Activated naive CD8-positive, alpha-beta T cell treated with anti-CD3 and anti-CD28 coated beads for 36 hours (primary cell): ENCODE data around the gene NCBP2. TPM values are rescaled to one million over a fixed set of nuclear protein-coding genes. Genes with fewer than 3 reads are reported as not detected.
A peak's percentile ranks its signal among the peaks of the same experiment; 100 is the strongest.

Experiments used
- DNase-seq: peaks from one replicate; pipeline ENCODE4 v3.0.0; 2021
- H3K27ac Mint-ChIP-seq: one replicate; pipeline ENCODE4 v1.8.0; 2022; ENCODE audit warnings: mild to moderate bottlenecking, moderate library complexity, mixed read lengths
- H3K27me3 Mint-ChIP-seq: one replicate; pipeline ENCODE4 v1.8.0; 2022; ENCODE audit warnings: mild to moderate bottlenecking, mixed read lengths
- H3K36me3 Mint-ChIP-seq: one replicate; pipeline ENCODE4 v1.8.0; 2021; ENCODE audit warnings: mild to moderate bottlenecking, mixed read lengths
- H3K4me1 Mint-ChIP-seq: one replicate; pipeline ENCODE4 v1.8.0; 2021; ENCODE audit warnings: mixed read lengths
- H3K4me3 Mint-ChIP-seq: one replicate; pipeline ENCODE4 v1.8.0; 2022; ENCODE audit warnings: mild to moderate bottlenecking, moderate library complexity, mixed read lengths
- H3K9me3 Mint-ChIP-seq: one replicate; pipeline ENCODE4 v1.8.0; 2022; ENCODE audit warnings: mixed read lengths
- total RNA-seq, 2 experiments: library from RNA; stranded (reverse); gene quantifications; one replicate each; pipeline ENCODE4 v1.2.3, GENCODE V29; 2021

Gene NCBP2
- total RNA-seq, result 100 to 1,000 TPM; 120 to 121 TPM

DNA sequence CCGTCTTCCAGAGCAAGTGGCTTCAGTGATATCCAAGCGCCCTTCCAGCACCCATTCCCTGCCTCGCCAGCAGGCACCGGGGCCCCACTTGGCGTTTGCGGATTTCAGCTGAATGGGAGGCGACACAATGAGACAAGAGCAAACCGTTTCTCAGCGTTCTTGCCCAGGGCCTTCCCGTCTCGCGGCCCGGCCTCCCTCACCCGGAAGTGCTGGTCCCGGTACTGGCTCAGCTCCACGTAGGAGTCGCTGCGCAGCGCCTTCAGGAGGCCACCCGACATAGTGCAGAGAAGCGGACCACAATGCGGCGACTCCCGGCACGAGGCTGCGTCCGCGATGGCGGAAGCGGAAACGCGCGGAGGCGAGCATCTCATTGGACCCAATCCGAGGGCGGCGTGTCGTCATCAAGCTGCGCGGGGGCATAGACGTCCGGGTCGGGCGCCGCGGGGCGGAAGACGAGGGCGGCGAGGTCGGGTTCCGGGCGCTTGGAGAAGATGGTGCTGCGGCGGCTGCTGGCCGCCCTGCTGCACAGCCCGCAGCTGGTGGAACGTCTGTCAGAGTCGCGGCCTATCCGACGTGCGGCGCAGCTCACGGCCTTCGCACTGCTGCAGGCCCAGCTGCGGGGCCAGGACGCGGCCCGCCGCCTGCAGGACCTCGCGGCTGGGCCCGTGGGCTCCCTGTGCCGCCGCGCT lies at the start of gene NCBP2:
Gene NCBP2 (minus strand): TSS at position 303 of the 689 bp plus-strand sequence. CDS start 25 bp downstream, at position 278.
- peak; percentile 100 for DNase-seq
- H3K4me3 Mint-ChIP-seq, result peak within 1 kb of the TSS; percentile 100
- peak within 1 kb of the TSS; percentile 97 for H3K27ac Mint-ChIP-seq
- peaks cover 56% of the 10 kb centered on the region for H3K36me3 Mint-ChIP-seq
- peaks cover 4% of the 10 kb centered on the region for H3K27me3 Mint-ChIP-seq
- H3K9me3 Mint-ChIP-seq, result no peaks in the 10 kb centered on the region
- H3K4me1 Mint-ChIP-seq, result peaks cover 45% of the 10 kb centered on the region

DNA sequence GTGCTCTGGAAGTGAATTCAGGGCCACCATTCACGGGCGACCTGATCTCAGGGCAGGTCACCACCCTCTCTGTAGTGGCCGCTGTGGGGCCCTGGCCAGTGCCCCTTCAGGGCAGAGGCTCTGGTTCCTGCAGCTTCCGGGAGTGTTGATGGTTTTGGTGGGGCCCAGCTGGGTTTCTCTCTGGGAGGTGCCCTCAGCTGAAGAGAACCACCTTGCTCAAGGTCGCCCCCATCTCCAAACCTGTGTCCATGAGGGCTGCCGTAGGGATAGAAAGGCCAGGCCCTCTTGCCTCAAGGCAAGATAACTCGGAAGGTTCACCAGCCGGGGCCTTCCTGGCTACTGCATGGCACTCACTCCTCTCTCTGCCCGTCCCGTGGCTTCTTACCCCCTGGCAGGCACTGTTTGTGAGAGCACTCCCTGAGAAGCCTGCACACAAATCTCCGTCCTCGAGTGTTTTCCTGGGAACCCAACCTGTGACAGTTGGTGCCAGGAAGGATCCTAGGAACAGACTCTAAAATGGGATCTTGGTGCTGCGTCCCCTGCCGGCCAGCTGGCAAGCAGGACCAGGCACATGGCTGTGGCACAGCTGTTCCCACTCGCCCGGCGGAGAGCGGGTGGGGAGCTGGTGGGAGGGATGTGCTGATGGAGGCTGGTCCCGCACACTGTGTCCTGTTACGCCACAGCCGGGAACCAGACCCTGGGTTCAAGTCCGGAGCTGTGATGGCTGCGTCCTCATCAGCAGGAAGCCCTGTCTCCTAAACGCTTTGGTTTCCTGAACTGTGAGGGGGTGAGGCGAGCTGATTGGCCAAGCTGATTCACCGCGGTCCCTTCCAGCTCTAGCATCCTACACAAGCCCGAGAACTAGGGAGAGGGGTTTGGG lies 49.5 kb upstream of the NCBP2 start:
- peaks cover 2% of the 10 kb centered on the region for H3K27me3 Mint-ChIP-seq
- no peaks in the 10 kb centered on the region for H3K4me1 Mint-ChIP-seq
- no peak overlapping the region for H3K27ac Mint-ChIP-seq
- no peaks in the 10 kb centered on the region for H3K9me3 Mint-ChIP-seq
- H3K36me3 Mint-ChIP-seq, result no peaks in the 10 kb centered on the region
- no peak overlapping the region for H3K4me3 Mint-ChIP-seq
- no peak for DNase-seq

DNA sequence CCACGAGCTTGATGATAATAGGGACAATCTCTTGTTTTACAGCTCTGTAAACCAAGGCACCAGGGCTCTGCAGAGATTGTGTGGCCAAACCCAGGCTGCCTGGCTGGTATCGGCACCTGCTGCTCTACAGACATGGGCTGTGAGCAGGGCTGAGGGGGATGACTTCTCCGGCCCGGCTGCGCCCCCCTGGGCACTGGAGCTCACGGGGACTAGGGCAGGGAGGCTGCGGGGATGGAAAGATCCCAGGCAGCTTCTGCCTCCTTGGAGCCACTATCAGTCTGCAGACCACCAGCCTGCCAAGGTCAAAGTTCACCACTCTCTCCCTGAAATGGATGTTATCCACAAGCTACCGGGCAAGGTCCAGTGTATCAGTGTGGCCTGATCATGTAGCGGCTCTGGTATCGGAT lies 48.3 kb upstream of the NCBP2 start:
- no peak overlapping the region for H3K27ac Mint-ChIP-seq
- no peak overlapping the region for H3K4me3 Mint-ChIP-seq
- no peaks in the 10 kb centered on the region for H3K4me1 Mint-ChIP-seq
- peaks cover 3% of the 10 kb centered on the region for H3K27me3 Mint-ChIP-seq
- no peak for DNase-seq
- H3K9me3 Mint-ChIP-seq, result no peaks in the 10 kb centered on the region
- H3K36me3 Mint-ChIP-seq, result no peaks in the 10 kb centered on the region

DNA sequence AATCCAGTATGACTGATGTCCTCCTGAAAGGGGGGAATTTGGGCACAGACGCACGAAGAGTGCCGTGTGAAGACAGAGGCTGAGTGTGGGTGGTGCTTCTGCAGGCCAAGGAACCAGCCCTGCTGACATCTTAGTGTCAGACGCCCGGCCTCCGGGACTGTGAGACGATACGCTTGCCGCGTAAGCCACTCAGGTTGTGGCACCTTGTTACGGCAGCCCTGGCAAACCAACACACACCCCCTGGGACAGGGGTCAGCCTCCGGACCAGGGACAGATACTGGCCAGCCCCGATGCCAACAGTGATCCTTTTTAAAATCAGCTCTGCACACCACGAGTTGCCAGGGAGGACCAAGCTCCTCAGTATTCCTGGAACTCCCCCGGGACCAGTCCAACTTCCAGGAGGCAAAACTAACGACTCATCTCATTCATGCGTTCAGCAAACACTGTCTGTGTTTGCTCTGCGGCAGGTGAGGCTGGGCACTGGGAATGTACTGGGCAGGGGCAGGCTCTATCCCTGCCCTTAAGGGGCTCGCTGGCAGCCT lies 47.5 kb upstream of the NCBP2 start:
- Mint-ChIP-seq H3K36me3 (no peaks in the 10 kb centered on the region), H3K27me3 (peaks cover 3% of the 10 kb centered on the region), H3K9me3 (no peaks in the 10 kb centered on the region), H3K27ac (no peak overlapping the region), H3K4me1 (no peaks in the 10 kb centered on the region), H3K4me3 (no peak overlapping the region)
- DNase-seq, result no peak

DNA sequence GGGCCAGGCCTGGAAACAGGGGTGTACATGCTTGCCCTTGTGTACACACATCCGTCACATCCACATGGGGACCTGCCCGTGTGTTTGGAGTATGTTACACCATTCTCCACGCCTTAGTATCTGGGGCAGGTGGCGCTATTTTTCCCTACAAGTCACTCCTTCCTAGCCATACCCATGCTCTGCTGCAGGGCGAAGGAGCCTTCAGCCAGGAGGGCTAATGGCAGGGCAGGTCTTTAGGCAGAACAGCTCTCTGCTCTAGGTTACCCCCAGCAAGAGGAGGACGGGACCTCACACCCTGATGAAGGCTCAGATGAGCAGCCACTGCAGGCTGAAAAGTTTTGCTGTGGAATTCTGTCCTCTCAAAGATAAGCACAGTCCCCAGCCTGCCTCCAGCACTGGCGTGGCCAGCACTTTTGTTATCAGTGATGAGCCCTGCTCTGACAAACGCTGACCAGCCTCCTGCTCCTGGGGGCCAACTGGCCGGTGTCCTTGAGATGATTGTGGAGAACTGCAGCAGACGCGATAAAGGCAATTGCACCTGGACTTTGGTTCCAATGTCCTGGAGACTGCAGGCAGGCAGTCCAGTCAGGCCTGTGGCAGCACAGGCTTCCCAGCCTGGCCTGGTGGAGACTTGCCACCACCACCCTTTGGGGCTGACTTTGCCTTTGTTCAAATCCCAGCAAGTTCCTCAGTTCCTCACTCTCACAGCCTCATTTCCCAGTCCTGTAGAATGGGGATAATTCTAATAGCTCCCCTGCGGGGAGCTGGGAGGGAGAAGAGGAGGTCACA lies 46.1 kb upstream of the NCBP2 start:
- Mint-ChIP-seq H3K36me3 (peaks cover 2% of the 10 kb centered on the region), H3K27ac (no peak overlapping the region), H3K9me3 (peaks cover 2% of the 10 kb centered on the region), H3K4me1 (no peaks in the 10 kb centered on the region), H3K4me3 (no peak overlapping the region), H3K27me3 (peaks cover 3% of the 10 kb centered on the region)
- DNase-seq, result no peak

DNA sequence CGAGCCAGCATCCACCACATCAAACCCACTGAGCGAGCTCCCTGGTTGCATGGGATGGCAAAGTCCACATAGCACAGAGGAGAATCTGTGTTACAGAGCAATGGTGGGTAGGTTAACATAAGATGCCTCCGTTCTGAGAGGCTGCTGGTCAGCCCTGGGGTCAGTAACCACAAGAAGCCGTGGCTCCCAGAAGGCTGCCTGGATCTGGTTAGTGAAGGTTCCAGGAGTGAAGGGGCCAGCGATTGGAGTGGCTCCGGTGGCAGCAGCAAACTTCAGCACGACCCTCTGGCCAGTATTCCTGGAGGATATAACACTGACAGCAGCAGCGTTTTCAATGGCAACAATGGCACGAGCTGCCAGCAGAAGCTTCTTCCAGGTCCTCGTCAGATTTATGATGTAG lies 44.7 kb upstream of the NCBP2 start:
- Mint-ChIP-seq H3K9me3 (peaks cover 9% of the 10 kb centered on the region), H3K27me3 (peaks cover 3% of the 10 kb centered on the region), H3K4me3 (no peak overlapping the region), H3K27ac (no peak overlapping the region), H3K36me3 (peaks cover 7% of the 10 kb centered on the region), H3K4me1 (no peaks in the 10 kb centered on the region)
- no peak for DNase-seq

DNA sequence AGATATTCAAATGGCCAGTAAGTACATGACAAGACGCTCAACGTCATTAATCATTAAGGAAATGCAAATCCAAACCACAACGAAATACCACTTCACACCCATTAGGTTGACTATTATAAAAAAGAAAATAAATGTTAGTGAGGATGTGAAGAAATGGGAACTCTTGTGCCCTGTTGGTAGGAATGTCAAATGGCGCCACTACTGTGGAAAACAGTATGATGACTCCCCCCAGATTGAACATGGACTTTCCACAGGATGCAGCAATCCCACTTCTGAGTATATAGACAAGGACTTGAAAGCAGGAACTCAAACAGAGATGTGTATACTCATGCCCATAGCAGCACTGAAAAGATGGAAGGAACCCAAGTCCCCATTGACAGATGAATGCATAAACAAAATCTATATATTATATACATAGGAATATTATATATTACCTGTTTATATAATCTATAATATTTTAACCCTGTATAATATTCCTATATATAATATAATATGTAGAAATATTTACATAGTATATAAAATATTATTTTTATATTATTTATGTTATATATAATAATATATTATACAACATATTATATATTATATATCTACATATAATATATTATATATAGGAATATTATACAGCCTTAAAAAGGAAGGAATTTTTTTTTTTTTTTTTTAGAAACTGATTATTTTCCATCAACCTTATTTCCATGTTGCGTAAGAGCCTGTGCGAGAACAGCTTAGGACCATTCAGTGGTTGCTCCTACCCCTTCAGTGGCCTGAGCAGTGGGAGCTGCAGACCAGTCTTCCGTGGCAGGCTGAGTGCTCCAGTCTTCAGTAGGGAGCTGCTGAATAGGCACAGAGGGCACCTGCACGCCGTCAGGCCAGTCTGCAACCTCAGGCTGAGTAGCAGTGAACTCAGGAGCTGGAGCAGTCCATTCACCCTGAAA lies 43.9 kb upstream of the NCBP2 start:
- H3K9me3 Mint-ChIP-seq, result peaks cover 9% of the 10 kb centered on the region
- H3K27ac Mint-ChIP-seq, result no peak overlapping the region
- H3K4me3 Mint-ChIP-seq, result no peak overlapping the region
- no peaks in the 10 kb centered on the region for H3K4me1 Mint-ChIP-seq
- no peak for DNase-seq
- peaks cover 6% of the 10 kb centered on the region for H3K27me3 Mint-ChIP-seq
- peaks cover 7% of the 10 kb centered on the region for H3K36me3 Mint-ChIP-seq

DNA sequence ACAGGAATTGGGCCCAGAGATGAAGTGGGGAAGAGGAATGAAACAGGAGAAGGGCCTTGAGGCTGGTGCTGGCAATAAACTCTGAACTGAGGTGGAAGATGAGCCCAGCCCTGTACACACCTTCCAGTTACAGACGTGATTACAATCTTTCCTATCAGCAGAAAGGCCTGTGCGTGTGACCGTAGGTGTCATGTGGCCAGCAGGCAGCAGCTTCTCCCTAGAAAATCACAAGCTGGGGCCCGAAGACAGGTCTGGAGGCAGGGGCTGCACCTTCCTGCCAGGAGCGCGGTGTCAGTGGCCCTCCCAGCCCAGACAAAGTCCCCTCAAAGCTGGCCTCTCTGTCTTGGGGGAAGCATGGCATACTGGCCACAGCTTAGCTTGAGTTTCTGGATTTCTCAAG lies 43.0 kb upstream of the NCBP2 start:
- Mint-ChIP-seq H3K36me3 (peaks cover 7% of the 10 kb centered on the region), H3K9me3 (peaks cover 9% of the 10 kb centered on the region), H3K4me3 (no peak overlapping the region), H3K27ac (no peak overlapping the region), H3K4me1 (no peaks in the 10 kb centered on the region), H3K27me3 (peaks cover 10% of the 10 kb centered on the region)
- no peak for DNase-seq

DNA sequence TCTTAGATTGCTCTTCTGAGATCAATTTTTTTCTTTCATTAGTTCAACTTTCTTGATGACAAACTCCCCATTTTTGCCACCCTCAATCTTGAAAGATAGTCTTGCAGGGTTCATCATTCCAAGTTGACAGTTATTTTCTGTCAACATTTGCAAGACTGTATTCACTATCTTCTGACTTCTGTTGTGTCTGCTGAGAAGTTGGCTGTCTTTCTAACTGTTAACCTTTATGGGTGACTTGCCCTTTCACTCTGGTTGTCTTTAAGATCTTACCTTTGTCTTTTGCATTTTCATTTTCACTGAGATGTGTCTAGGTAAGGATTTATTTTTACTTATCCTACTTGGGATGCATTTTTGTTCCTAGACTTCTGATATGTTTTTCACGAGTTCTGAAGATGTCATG lies 40.9 kb upstream of the NCBP2 start:
- no peak for DNase-seq
- Mint-ChIP-seq H3K4me1 (peaks cover 3% of the 10 kb centered on the region), H3K27ac (no peak overlapping the region), H3K27me3 (peaks cover 19% of the 10 kb centered on the region), H3K4me3 (no peak overlapping the region), H3K9me3 (peaks cover 9% of the 10 kb centered on the region), H3K36me3 (peaks cover 7% of the 10 kb centered on the region)

DNA sequence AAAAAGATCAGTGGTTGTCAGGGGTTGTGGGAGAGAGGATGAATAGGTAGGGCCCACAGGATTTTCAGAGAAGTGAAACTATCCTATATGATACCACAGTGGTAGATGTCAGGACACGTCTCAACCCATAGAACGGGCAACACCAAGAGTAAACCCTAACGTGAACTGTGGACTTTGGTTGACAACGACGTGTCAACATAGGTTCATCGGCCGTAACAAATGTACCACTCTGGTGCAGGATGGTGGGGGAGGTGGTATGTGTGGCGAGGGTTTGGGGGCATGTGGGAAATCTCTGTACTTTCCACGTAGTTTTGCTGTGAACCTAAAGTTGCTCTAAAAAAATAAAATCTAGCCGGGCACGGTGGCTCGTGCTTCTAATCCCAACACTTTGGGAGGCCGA lies 39.3 kb upstream of the NCBP2 start:
- peaks cover 9% of the 10 kb centered on the region for H3K9me3 Mint-ChIP-seq
- H3K27ac Mint-ChIP-seq, result no peak overlapping the region
- no peak for DNase-seq
- no peak overlapping the region for H3K4me3 Mint-ChIP-seq
- peaks cover 3% of the 10 kb centered on the region for H3K4me1 Mint-ChIP-seq
- peaks cover 17% of the 10 kb centered on the region for H3K27me3 Mint-ChIP-seq
- peaks cover 7% of the 10 kb centered on the region for H3K36me3 Mint-ChIP-seq

DNA sequence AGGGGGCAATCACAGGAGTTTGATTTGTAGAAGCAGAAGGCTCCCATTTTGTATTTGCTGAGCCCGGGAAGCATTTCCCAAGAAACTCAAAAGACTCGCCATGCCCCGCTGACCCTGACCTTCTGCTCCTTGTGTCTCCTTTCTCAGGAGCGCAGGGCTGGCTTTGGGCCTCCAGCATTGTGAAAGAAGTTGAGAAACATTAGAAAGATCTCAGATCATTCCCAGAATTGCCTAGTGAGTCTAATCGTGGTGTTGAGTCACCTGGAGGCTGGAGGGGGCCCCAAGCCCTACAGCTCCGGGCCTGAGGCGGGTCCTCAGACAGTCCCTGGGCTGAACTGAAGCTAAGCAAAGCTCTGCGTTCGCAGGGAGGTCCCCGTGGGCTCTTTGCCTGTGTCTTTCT lies 37.2 kb upstream of the NCBP2 start:
- peaks cover 17% of the 10 kb centered on the region for H3K27me3 Mint-ChIP-seq

DNA sequence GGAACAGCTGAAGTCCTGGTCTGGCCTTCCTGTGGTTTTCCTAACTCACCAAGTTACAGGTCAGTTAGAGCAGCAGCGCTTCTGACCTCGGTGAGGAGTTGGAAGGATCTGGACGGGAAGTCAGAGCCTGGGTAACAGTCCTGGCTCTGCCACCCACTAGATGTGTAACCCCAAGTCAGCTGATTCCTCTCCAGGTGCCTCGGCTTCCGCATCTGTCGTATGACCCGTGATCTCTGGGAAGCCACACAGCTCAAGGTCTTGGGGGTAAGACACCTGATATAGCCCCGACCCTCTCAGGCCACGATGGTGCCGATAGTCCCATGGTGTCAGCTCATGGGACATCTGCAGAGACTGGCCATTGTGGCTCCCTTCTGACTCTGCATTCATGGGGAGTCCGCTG lies 34.6 kb upstream of the NCBP2 start:
- DNase-seq, result no peak
- Mint-ChIP-seq H3K9me3 (no peaks in the 10 kb centered on the region), H3K27ac (no peak overlapping the region), H3K4me3 (no peak overlapping the region), H3K36me3 (no peaks in the 10 kb centered on the region), H3K4me1 (peaks cover 3% of the 10 kb centered on the region), H3K27me3 (peaks cover 17% of the 10 kb centered on the region)

More for the DNA sequence above, 37.2 kb upstream of the NCBP2 start:
- Mint-ChIP-seq H3K36me3 (peaks cover 7% of the 10 kb centered on the region), H3K9me3 (peaks cover 9% of the 10 kb centered on the region), H3K4me3 (no peak overlapping the region), H3K4me1 (peaks cover 3% of the 10 kb centered on the region), H3K27ac (no peak overlapping the region)
- no peak for DNase-seq

DNA sequence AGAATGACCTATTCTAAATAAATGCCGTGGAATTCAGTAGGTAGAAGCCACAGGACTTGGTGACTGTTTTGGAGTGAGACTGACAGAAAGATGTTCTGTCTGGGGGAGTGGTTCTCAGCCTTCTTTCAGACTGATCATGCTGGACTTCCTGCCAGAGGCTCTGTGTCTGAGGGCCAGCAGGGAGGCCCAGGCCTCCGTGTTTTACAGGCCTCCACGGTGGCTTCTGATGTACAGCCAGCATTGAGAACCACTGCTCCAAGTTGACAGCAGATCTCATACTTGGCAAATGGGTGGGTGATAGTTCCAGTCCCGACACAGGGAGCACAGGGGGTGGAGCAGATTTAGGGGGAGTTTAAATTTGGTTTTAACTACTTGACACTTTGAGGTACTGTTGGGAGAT lies 33.0 kb upstream of the NCBP2 start:
- H3K36me3 Mint-ChIP-seq, result no peaks in the 10 kb centered on the region
- no peak overlapping the region for H3K4me3 Mint-ChIP-seq

DNA sequence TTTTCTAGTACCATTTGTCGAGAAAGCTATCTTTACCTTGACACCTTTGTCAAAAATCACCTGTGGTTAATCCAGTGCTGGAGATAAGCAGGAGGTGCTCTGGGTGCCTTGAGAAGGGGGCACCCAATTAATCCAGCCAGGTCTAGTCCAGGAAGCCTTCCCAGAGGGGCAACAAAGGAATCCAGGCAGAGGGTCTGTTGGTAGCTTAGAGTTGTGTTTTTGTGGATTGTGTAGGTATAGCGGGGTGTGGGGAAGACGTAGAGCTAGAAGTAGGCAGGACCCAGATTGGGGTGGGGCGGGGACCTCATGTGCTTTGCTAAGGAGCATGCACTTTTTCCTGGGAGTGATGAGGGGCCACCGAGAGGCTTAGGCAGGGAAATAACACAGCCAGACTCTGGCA lies 32.3 kb upstream of the NCBP2 start:
- H3K4me3 Mint-ChIP-seq, result no peak overlapping the region
- peaks cover 8% of the 10 kb centered on the region for H3K4me1 Mint-ChIP-seq
- H3K27ac Mint-ChIP-seq, result no peak overlapping the region
- peaks cover 18% of the 10 kb centered on the region for H3K27me3 Mint-ChIP-seq
- H3K36me3 Mint-ChIP-seq, result no peaks in the 10 kb centered on the region
- H3K9me3 Mint-ChIP-seq, result no peaks in the 10 kb centered on the region
- DNase-seq, result no peak

More for the DNA sequence above, 33.0 kb upstream of the NCBP2 start:
- Mint-ChIP-seq H3K27me3 (peaks cover 19% of the 10 kb centered on the region), H3K4me1 (peaks cover 5% of the 10 kb centered on the region), H3K9me3 (no peaks in the 10 kb centered on the region), H3K27ac (no peak overlapping the region)
- no peak for DNase-seq
